ENCODE measurements around the gene SCGB1D1.

The SCGB1D1 gene

GRCh38 chr11:62190011-62190410 is at the start of gene SCGB1D1:
Gene SCGB1D1 (plus strand): TSS chr11:62190216. CDS start chr11:62190285, 69 bp downstream.
- DNase-seq, result no peak

DNA sequence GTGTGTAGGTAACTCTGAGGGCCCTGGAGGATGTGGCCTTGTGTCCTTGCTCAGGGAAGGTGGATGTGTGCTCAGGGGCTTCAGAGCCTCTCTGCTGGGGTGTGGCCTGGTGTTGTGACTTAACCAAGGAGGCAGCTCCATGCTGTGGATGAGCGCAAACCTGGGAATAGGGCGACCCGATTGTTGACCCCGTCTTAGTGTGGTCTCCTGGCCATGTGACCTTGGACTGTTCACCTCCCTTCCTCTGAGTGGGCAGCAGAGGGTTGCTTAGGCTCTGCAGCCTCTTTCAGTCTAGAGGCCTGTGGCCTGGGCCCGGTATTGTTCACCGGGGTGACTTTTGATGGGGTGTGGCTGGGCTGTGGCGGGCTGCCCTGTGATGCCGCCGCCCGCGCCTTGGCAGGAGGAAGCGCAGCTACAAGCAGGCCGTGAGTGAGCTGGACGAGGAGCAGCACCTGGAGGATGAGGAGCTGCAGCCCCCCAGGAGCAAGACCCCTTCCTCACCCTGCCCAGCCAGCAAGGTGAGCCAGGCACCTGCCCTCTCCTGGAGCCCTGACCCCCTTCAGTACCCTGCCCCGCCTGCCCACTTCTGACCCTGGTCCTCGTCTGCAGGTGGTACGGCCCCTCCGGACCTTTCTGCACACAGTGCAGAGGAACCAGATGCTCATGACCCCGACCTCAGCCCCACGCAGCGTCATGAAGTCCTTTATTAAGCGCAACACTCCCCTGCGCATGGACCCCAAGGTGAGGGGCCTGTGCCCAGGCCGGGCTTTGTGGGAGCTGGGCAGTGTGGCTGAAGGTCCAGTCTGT is 49.5 kb upstream of the SCGB1D1 start:
- DNase-seq, result no peak

GRCh38 chr11:62141111-62142042 is 48.6 kb upstream of the SCGB1D1 start:
- DNase-seq, result no peak

DNA sequence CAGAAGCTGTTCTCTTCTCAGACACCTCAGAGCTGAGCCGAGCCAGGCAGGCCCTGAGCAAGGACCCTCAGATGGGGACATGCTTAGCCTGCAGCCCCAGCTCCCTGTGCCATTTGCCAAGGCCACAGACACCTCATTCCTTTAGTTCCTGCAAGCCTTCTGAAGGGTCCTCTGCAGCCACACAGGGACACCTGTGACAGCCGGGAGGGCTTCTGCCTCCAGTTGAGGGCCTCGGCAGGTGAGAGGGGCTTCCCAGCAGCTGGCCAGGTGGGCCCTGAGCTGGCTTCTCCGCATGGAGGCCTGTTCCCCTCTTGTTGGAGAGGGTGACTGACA is 48.0 kb upstream of the SCGB1D1 start:
- DNase-seq, result no peak

DNA sequence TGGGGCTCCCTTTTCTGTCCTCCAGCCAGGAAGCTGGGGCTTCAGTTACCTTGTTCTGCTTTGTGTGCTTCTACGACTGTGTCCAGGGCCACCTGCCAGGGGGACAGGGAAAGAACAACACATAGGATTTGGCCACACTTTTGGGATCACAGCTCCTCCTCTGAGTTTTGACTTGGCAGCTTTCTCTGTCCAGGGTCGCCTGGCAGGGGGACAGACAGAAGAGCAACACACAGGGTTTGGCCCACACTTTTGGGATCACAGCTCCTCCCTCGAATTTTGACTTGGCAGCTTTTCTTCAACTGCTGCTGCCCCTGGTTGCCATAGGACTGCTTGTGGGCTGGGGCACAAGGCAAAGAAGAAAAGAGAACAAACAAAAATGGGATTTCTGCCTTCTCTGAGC is 47.1 kb upstream of the SCGB1D1 start:
- DNase-seq, result no peak

- no peak for DNase-seq
Measured at GRCh38 chr11:62143727-62144126, 46.3 kb upstream of the SCGB1D1 start.

DNA sequence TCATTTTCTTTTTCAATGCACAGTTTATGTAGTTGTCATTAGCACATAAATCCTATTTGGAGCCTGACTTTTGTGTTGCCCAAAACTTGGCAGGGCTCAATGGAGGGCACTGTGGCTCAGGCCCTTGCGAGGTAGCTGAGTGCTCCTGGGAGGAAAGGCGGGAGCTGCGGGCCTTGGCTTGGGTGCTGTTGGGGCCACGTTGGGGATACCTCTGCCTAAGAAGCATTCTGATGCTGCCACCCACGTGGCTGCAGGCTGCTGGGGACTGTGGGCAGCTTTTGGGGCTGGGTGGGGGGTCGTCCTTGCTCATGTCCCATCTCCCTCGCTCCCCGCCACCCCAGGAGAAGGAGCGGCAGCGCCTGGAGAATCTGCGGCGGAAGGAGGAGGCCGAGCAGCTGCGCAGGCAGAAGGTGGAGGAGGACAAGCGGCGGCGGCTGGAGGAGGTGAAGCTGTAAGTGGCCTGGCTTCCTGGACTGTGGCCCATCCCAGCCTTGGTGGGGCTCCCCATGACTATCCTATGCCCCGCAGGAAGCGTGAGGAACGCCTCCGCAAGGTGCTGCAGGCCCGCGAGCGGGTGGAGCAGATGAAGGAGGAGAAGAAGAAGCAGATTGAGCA is 45.3 kb upstream of the SCGB1D1 start:
- DNase-seq, result no peak

DNA sequence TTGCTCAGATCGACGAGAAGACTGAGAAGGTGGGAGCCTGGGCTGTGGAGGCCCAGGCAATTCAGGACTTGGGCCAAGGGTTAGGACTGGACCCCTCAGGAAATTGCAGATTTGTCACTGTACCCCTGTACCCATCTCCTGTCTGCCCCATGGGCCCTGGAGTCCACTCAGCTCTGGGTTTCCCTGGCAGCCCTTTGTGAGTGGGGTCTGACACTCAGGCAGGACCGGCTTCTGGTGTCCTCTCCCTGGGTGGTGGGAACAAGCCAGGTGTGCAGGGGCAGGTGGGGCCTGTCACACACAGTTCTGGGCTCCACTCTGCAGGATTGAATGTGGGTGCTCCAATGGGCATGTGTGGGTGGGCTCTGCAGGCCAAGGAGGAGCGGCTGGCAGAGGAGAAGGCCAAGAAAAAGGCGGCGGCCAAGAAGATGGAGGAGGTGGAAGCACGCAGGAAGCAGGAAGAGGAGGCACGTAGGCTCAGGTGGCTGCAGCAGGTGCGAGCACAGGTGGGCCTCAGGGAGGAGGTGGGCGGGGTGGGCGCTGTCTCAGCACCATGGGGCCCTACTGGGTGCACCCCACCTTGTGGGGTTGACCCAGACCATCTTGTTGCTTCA is 44.6 kb upstream of the SCGB1D1 start:
- DNase-seq, result no peak

DNA sequence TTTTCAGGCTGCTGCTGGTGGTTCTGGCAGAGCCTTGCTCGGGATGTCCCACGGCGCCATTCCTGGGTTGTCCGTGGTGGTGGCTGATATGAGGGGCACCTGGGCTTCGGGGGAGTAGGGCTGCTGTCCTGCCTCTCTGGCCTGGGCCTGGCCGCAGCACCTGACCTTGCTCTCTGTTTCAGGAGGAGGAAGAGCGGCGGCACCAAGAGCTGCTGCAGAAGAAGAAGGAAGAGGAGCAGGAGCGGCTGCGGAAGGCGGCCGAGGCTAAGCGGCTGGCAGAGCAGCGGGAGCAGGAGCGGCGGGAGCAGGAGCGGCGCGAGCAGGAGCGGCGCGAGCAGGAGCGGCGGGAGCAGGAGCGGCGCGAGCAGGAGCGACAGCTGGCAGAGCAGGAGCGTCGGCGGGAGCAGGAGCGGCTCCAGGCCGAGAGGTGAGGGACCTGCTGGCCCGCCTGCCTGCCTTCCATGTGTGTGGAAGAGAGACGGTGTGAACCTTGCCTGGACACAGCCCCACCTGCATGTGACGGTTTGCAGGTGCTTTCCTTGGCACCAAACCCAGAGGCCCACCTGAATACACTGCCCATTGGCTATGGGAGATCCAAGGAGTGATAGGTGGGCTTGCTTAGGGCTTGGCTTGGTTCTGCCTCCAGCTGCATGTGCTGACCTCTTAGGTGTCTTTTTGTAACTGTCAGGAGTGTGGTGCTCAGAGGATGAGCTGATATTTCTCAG is 43.4 kb upstream of the SCGB1D1 start:
- DNase-seq, result no peak

GRCh38 chr11:62147545-62147944 is 42.5 kb upstream of the SCGB1D1 start:
- no peak for DNase-seq

DNA sequence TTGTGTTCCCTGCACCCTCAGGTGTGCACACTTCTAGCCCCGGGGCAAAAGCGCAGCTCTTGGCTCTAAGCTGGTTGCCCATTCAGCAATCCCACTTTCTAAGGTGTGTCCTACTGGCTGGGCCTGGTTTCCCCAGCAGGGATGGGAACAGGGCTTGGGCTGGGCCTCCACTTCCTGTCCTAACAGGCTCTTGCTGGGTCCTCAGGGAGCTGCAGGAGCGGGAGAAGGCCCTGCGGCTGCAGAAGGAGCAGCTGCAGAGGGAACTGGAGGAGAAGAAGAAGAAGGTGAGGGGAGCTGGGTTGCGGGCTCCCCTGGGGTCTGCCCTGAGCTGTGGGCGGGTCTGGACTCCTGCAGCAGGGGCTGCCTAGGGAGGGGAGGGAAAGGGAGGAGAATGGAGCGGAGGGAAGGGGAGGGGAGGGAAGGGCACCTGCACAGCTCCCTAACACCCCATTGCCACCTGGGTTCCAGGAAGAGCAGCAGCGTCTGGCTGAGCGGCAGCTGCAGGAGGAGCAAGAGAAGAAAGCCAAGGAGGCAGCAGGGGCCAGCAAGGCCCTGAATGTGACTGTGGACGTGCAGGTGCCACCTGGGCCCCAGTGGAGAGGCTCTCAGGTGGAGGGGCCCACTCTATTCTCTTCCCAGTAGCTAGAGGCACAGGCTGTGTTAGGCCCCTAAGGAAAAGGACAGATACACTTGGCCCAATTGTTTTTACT is 41.6 kb upstream of the SCGB1D1 start:
- no peak for DNase-seq

GRCh38 chr11:62149986-62150886 is 39.8 kb upstream of the SCGB1D1 start:
- no peak for DNase-seq

GRCh38 chr11:62150887-62151736 is 38.9 kb upstream of the SCGB1D1 start:
- DNase-seq, result no peak

DNA sequence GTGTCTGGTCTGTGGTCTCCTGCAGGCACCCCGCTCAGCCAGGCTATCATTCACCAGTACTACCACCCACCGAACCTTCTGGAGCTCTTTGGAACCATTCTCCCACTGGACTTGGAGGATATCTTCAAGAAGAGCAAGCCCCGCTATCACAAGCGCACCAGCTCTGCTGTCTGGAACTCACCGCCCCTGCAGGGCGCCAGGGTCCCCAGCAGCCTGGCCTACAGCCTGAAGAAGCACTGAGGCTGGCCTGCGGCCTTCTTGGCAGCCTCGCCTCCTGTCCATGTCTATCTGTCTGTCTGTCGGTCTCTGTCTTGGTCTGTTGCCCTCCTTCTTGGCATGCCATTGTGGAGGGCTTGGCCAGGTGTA is 38.3 kb upstream of the SCGB1D1 start:
- DNase-seq, result no peak

DNA sequence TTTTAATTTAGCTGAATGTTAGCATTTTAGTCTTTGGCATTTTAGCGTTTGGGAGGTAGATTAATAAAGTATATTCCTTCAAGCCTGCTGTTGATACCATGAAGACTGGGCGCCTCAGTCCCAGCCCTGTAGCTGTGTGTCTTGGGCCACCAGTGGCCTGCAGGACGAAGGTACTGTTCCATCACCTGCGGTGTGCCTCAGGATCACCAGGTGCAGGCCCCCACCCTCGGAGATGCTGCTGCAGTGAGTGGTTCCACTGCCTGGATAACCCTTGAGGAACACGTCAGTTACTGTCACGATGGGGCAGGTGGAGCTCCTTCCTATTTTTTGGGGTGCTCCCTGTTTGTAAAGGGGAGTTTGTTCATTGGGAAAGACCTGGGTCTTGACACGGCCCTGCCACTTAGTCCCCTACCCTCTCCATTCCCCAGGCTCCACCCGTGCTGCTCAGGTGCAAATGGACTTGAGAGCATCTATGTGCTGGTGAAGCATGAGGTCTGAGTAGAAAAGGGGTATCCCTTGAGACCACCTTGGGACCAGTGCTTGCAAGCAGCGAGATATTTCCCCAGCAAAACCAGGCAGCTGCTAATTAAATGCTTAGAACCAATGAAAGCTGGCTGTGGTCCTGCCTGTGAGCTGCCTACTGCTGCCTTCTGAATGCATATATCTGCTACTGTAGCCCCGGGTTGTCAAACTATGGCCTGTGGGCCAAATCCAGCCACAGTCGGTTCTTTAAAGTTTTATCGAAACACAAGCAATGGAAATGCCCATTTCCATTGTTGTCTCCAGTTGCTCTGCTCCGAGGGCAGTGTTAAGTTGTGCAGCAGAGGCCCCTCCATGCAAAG is 37.5 kb upstream of the SCGB1D1 start:
- DNase-seq, result no peak

GRCh38 chr11:62153087-62153395 is 37.0 kb upstream of the SCGB1D1 start:
- no peak for DNase-seq

- DNase-seq, result no peak
Measured at GRCh38 chr11:62153617-62154016, 36.4 kb upstream of the SCGB1D1 start.

DNA sequence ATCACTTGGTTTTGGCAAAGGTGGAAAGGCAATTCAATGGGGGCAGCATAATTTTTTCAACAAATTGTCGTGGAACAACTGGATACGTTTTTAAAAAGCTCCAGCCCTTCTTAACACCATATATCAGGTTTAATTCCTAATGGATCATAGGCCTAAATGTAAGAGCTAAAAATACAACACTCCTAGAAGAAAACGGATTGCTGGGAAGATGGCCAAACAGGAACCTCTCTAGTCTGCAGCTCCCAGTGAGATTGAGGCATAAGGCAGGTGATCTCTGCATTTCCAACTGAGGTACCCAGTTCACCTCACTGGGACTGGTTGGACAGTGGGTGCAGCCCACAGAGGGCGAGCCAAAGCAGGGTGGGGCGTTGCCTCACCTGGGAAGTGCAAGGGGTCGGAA is 32.4 kb upstream of the SCGB1D1 start:
- DNase-seq, result no peak

GRCh38 chr11:62166371-62166770 is 23.6 kb upstream of the SCGB1D1 start:
- no peak for DNase-seq

Data from CD4-positive, alpha-beta T cell treated with Interleukin-21 for 1 hour (primary cell).